ENCODE data around the gene DSTN.

- TF ChIP-seq CTCF (IDR thresholded peaks at IDR 0.05) (no peak), POLR2A (IDR thresholded peaks at IDR 0.05) (no peak)
These were observed 19.4 kb downstream of the DSTN start for GRCh38 chr20:17589161-17589834.
